ENCODE data around the gene ASTN1.

ASTN1 gene

DNA sequence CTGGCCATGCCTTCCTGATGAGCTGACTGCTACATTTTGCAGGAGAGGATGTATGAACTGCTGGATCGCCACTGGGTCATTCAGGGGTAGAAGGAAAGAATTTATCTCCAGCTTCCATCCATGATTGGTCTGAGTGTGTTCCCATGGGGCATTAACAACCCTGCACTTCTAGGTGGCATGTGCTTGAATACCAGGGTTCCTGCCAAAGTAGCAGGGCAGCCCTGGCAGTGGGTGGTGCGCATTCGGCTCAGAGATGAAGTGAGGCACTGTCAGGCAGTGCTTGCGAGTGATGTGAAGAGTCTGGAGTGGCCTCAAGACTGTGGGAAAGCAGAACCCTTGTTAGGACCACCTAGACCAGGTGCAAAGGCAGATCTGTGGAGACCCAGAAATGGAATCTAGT lies 294.9 kb downstream of the ASTN1 start:
- TF ChIP-seq, protein P1, sequence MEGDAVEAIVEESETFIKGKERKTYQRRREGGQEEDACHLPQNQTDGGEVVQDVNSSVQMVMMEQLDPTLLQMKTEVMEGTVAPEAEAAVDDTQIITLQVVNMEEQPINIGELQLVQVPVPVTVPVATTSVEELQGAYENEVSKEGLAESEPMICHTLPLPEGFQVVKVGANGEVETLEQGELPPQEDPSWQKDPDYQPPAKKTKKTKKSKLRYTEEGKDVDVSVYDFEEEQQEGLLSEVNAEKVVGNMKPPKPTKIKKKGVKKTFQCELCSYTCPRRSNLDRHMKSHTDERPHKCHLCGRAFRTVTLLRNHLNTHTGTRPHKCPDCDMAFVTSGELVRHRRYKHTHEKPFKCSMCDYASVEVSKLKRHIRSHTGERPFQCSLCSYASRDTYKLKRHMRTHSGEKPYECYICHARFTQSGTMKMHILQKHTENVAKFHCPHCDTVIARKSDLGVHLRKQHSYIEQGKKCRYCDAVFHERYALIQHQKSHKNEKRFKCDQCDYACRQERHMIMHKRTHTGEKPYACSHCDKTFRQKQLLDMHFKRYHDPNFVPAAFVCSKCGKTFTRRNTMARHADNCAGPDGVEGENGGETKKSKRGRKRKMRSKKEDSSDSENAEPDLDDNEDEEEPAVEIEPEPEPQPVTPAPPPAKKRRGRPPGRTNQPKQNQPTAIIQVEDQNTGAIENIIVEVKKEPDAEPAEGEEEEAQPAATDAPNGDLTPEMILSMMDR (conservative IDR thresholded peaks at IDR 0.05), result no peak
- H3K27ac ChIP-seq, result no peak overlapping the region

DNA sequence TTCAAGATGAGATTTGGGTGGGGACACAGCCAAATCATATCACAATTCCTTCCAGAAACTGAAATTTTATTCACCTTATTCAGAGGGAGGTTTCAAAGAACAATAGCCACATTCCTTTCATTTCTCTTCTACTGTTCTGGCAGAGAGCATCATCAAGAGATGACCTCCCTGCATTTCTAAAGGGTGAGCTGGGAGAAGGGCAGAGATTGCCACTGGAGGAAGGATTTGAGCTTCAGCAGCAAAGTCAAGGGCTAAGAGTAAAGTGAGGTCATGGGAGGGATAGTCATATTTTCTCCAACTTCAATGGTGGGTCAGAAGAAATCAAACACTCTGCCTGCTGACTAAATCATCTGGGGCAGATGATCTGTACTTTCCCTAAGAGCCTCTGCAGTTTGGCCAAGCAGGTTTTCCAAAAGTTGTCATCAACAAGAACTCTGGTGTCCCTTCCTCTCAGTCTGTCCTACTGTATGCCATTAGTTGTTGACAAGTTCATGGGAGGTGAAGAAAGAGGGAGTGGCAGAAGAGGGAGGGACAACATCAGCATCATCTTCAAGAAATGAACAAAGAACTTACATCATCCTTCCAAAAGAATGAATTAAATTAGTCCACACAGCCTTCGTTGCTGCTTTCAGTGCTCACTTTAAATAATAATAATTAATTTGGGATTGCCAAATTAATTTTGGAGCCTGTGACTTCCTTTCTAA lies 298.3 kb downstream of the ASTN1 start:
- H3K27ac ChIP-seq, result no peak overlapping the region
- TF ChIP-seq, protein P1 (conservative IDR thresholded peaks at IDR 0.05), result no peak

- H3K27ac ChIP-seq, result no peak overlapping the region
- TF ChIP-seq, protein P1 (conservative IDR thresholded peaks at IDR 0.05), result no peak
Observed at GRCh38 chr1:176864211-176864610, 300.3 kb downstream of the ASTN1 start.

DNA sequence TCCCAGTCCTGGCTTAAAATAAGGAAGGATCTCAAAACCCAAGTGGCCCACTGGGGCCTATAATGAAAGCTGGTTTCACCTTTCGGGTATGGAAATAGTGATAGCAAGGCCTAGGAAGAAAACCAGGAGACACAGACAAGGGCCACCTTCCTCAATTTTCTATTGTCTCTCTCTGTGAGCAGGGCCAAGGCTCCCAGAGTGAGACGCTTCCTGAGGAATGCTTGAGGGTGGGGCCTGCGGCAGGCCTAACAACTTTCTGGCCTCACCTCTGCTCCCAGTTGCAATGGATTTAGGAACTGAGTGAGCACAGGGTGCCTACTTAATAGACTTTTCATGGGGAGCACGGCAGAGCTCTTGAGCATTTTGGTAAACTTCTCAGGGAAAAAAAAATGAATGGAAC lies 300.9 kb downstream of the ASTN1 start:
- no peak overlapping the region for H3K27ac ChIP-seq
- TF ChIP-seq, protein P1 (conservative IDR thresholded peaks at IDR 0.05), result no peak

DNA sequence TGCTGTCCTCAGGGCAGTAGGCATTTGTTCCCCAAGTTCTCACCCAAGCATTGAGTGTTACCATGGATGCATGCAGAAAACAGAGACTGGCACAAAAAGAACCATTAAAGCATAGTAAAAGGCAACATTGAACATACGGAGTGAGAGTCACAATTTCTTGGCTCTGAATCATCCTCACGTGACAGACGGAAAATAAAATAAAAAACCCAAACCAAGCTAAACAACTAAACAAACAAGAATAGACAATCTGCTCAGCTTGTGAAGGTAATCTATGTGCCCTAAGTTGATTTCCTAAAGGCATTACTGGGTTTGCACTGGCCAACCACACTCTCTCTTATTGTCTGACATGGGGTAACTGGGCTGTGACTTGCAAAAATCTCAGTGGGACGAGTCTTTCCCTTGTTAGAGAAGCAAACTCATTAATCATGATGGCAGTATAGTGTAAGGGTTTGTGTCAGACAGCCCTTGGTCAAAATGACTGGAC lies 306.0 kb downstream of the ASTN1 start:
- H3K27ac ChIP-seq, result peak overlapping the region; percentile 33; the same call in 1 of the 2 replicates
- TF ChIP-seq, protein P1 (conservative IDR thresholded peaks at IDR 0.05), result no peak

DNA sequence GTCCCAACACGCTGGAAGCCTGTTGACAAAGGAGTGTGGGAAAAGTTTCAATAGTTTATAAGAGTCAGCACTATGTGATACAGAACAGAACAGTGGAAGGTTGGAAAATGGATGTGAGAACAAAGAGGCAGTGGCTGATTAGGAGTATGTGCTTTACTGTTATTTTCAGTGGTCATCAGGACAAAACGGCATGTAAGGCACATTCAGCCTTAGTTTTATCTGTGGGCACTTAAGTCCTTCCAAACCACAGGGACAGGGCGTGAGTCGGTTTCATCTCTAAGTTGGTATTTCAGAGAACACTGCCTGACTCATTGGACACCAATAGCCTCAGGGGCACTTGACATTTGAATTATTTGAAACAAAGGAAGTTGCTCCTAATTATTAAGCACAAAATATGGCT lies 306.9 kb downstream of the ASTN1 start:
- peak overlapping the region; percentile 33; the same call in 1 of the 2 replicates for H3K27ac ChIP-seq
- TF ChIP-seq, protein P1 (conservative IDR thresholded peaks at IDR 0.05), result no peak

DNA sequence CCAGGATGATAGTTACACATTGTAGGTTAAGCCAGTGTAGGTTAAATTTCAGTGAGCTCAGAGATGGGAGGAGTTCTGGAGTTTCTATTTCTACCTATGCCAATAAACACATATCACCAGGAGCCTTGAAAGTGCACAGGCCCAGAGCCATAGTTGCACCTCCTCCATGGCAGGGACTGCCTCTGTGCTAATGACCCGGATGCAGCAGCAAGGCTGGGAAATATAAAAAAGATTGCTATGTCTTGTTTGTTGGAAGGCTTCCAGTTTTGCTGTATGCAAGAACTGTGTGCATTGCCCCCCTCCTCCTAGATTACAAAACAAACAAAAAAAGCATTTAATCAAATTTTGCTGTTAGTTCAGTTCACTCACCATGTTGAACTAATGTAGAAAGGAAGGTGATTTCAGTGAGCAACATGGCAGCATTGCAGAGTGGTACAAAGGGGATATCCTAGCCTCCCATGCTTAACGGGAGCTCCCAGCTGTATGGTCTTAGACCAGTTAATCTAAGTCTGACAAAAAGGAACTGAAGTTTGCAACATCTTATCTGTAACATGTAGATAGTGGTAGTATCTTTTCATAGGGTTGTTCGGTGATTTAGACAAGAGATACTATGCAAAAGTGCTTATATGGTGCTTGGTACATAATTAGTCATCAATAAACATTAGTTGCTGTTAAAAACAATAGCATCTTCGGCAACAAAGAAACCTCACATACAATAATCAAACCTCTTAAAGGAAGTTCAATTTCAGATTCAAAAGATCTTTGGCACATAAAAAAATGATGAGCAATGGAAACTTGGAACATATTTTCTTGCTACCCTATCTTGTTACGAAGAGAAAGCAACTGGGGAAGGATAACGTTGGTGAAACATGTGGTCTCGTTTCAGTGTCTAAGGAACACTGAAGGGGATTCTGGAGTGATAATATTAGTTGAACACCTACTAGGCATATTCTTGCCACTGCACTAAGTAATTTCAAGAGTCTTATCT lies 309.5 kb downstream of the ASTN1 start:
- H3K27ac ChIP-seq, result peak overlapping the region; percentile 59
- TF ChIP-seq, protein P1 (conservative IDR thresholded peaks at IDR 0.05), result no peak
